ENCODE results near the gene SLC6A13. TPM values are rescaled to one million over a fixed set of nuclear protein-coding genes. Genes with fewer than 3 reads are reported as not detected.

The SLC6A13 gene
- total RNA-seq, 3 donors from 2014 or later, result 1.3 TPM; not detected in 2

DNA sequence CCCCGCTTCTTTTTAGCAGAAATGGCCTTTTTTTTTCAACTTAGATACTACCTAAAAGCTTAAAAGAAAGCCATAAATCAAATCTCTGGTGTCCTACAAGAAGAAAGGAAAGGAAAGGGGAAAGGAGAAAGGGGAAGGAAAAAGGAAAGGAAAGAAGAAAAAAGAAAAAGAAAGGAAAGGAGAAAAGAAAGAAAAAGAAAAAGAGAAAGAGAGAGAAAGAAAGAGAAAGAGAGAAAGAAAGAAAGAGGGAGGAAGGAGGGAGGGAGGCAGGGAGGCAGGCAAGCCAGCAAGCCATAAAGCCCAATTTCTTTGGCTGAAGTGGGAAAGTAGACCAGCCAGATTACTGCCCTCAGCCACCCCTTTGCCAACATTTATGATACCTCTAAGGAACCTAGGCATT, 32.5 kb upstream of the SLC6A13 start:
- H3K36me3 ChIP-seq, result peaks cover 15% of the 10 kb centered on the region
- no peaks in the 10 kb centered on the region for H3K4me1 ChIP-seq
- intact Hi-C loops (cut with DNase I; ENCODE audit: low total_unique reads), result no loop called here
- TF ChIP-seq, protein P1, sequence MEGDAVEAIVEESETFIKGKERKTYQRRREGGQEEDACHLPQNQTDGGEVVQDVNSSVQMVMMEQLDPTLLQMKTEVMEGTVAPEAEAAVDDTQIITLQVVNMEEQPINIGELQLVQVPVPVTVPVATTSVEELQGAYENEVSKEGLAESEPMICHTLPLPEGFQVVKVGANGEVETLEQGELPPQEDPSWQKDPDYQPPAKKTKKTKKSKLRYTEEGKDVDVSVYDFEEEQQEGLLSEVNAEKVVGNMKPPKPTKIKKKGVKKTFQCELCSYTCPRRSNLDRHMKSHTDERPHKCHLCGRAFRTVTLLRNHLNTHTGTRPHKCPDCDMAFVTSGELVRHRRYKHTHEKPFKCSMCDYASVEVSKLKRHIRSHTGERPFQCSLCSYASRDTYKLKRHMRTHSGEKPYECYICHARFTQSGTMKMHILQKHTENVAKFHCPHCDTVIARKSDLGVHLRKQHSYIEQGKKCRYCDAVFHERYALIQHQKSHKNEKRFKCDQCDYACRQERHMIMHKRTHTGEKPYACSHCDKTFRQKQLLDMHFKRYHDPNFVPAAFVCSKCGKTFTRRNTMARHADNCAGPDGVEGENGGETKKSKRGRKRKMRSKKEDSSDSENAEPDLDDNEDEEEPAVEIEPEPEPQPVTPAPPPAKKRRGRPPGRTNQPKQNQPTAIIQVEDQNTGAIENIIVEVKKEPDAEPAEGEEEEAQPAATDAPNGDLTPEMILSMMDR (IDR thresholded peaks at IDR 0.05), result no peak
- no peak overlapping the region for H3K4me3 ChIP-seq
- no peaks in the 10 kb centered on the region for H3K9me3 ChIP-seq
- no peaks in the 10 kb centered on the region for H3K27me3 ChIP-seq
- H3K27ac ChIP-seq, result no peak overlapping the region
- no peak for DNase-seq (ENCODE audit: low spot score in 2 of 2)

- Histone ChIP-seq H3K4me1 (no peaks in the 10 kb centered on the region), H3K4me3 (no peak overlapping the region), H3K27ac (no peak overlapping the region), H3K9me3 (no peaks in the 10 kb centered on the region), H3K27me3 (no peaks in the 10 kb centered on the region), H3K36me3 (peaks cover 15% of the 10 kb centered on the region)
- no peak for DNase-seq (ENCODE audit: low spot score in 2 of 2)
- no peak for TF ChIP-seq POLR2AphosphoS5 (IDR thresholded peaks at IDR 0.05)
- no peak for TF ChIP-seq POLR2A (IDR thresholded peaks at IDR 0.05)
- TF ChIP-seq, protein P1 (IDR thresholded peaks at IDR 0.05), result no peak
- intact Hi-C loops (cut with DNase I; ENCODE audit: low total_unique reads), result no loop called here
These were observed 30.6 kb upstream of the SLC6A13 start for GRCh38 chr12:293199-293598.

GRCh38 chr12:292186-292585, 29.6 kb upstream of the SLC6A13 start:
- Histone ChIP-seq H3K27me3 (no peaks in the 10 kb centered on the region), H3K36me3 (peaks cover 15% of the 10 kb centered on the region), H3K4me1 (no peaks in the 10 kb centered on the region), H3K27ac (no peak overlapping the region), H3K9me3 (no peaks in the 10 kb centered on the region), H3K4me3 (no peak overlapping the region)
- DNase-seq (ENCODE audit: low spot score in 2 of 2), result no peak
- no peak for TF ChIP-seq POLR2A (IDR thresholded peaks at IDR 0.05)
- no peak for TF ChIP-seq POLR2AphosphoS5 (IDR thresholded peaks at IDR 0.05)
- TF ChIP-seq, protein P1 (IDR thresholded peaks at IDR 0.05), result no peak
- intact Hi-C loops (cut with DNase I; ENCODE audit: low total_unique reads), result no loop called here

GRCh38 chr12:291153-291723, 28.6 kb upstream of the SLC6A13 start:
- Histone ChIP-seq H3K27me3 (no peaks in the 10 kb centered on the region), H3K27ac (no peak overlapping the region), H3K9me3 (no peaks in the 10 kb centered on the region), H3K4me3 (no peak overlapping the region), H3K4me1 (no peaks in the 10 kb centered on the region), H3K36me3 (peaks cover 15% of the 10 kb centered on the region)
- DNase-seq (ENCODE audit: low spot score in 2 of 2), result no peak
- TF ChIP-seq POLR2A (IDR thresholded peaks at IDR 0.05), result no peak
- TF ChIP-seq POLR2AphosphoS5 (IDR thresholded peaks at IDR 0.05), result no peak
- TF ChIP-seq, protein P1 (IDR thresholded peaks at IDR 0.05), result no peak
- intact Hi-C loops (cut with DNase I; ENCODE audit: low total_unique reads), result no loop called here

- Histone ChIP-seq H3K27ac (no peak overlapping the region), H3K4me1 (no peaks in the 10 kb centered on the region), H3K4me3 (no peak overlapping the region), H3K36me3 (peaks cover 13% of the 10 kb centered on the region), H3K9me3 (no peaks in the 10 kb centered on the region), H3K27me3 (no peaks in the 10 kb centered on the region)
- intact Hi-C loops (cut with DNase I; ENCODE audit: low total_unique reads), result no loop called here
- TF ChIP-seq, protein P1 (IDR thresholded peaks at IDR 0.05), result no peak
- TF ChIP-seq POLR2A (IDR thresholded peaks at IDR 0.05) (no peak), POLR2AphosphoS5 (IDR thresholded peaks at IDR 0.05) (no peak)
- DNase-seq (ENCODE audit: low spot score in 2 of 2), result no peak
These were observed 26.1 kb upstream of the SLC6A13 start for GRCh38 chr12:288687-289086.
